Psoas muscle (tissue), 8 donors: ENCODE data around the gene COL4A2. TPM values are rescaled to one million over a fixed set of nuclear protein-coding genes. Genes with fewer than 3 reads are reported as not detected.
"Not testable (repeated sequence)": the region's sequence is repeated elsewhere in the genome, so short reads cannot be mapped to it uniquely, and the experiment has no call there.

Experiments used
- ATAC-seq, 4 donors: fragments of 200-7000 bp; cut with Tn5 transposase; one replicate each; pipeline ENCODE4 v1.9.1; 2020; ENCODE audit warnings: moderate library complexity in 3 of 4, mild to moderate bottlenecking in 2 of 4
- DNase-seq, 2 donors: peaks; one replicate each; pipeline ENCODE4 v3.0.0-alpha.2; 2020
- H3K27ac ChIP-seq: fragments of 200-600 bp; one replicate; pipeline ENCODE4 v1.8.0; 2022
- H3K27me3 ChIP-seq, 3 donors: fragments of 200-600 bp in 1 of 3; one replicate each; pipeline versions ENCODE4 v1.6.1 to v1.8.0; 2013 to 2022; ENCODE audit warnings: low read length in 2 of 3, mild to moderate bottlenecking in 2 of 3, moderate library complexity in 1 of 3; ENCODE audit not compliant: insufficient read depth in 3 of 3
- H3K36me3 ChIP-seq, 2 donors: fragments of 200-600 bp in 1 of 2; one replicate each; pipeline versions ENCODE4 v1.6.1 to v1.8.0; 2013 to 2022; ENCODE audit warnings: low read depth in 1 of 2, mild to moderate bottlenecking in 1 of 2, moderate library complexity in 1 of 2; ENCODE audit not compliant: insufficient read depth in 1 of 2
- H3K4me1 ChIP-seq: fragments of 200-600 bp; one replicate; pipeline ENCODE4 v1.8.0; 2022
- H3K4me3 ChIP-seq: fragments of 200-600 bp; one replicate; pipeline ENCODE4 v1.8.0; 2022; ENCODE audit warnings: mild to moderate bottlenecking
- H3K9me3 ChIP-seq: fragments of 200-600 bp; one replicate; pipeline ENCODE4 v1.8.0; 2022
- WGBS, 3 donors: extraction: QIAGEN DNeasy Blood & Tissue Kit; methylation state at CpG; one replicate each; pipeline versions ENCODE4 v1.1.6 to v1.1.7; 2013; 5-methylcytosine and 5-hydroxymethylcytosine counted together
- intact Hi-C, 2 donors: fragments of 100-400 bp; cut with DNase I; formaldehyde crosslinking; loops; one replicate each; pipeline versions ENCODE4 v1.11.0 to v1.14.2; 2022
- polyA plus RNA-seq, 3 donors: library from polyadenylated mRNA; stranded (reverse); fragments of 200-250 nt; gene quantifications; one replicate each; pipeline ENCODE4 v1.2.3, GENCODE V29; 2013
- total RNA-seq, 4 donors: library from RNA; stranded (reverse); fragmentation: NEBNext Ultra II Directional in 2 of 4; extraction: Animal tissue kit (Norgen Biotek cat#: 25700) in 2 of 4; gene quantifications; one replicate each; pipeline versions ENCODE4 v1.2.1 to v1.2.4, GENCODE V29; 2021 to 2023
- TF ChIP-seq, protein P1 (sequence below): fragments of 200-600 bp; IDR thresholded peaks from one replicate; pipeline ENCODE4 v1.8.0; 2022; ENCODE audit warnings: antibody characterized with exemption
- donor health status: healthy with polysubstance abuse.
- donor health status: DM: no; HTN: no; CAD: no; lungs with moderate emphysema.
- donor health status: Bipolar disorder and iron deficiency.
- donor health status: healthy.
- donor health status: DM: yes; HTN: yes; CAD: no.
- donor health status: DM: no; HTN: no; CAD: no.
- donor health status: DM: no; HTN: no; CAD: no.
- donor health status: DM: yes; HTN: yes; CAD: no.

Gene COL4A2
- total and polyA plus RNA-seq, 7 donors: 25.8 to 84.5 (median 57.8) TPM

DNA sequence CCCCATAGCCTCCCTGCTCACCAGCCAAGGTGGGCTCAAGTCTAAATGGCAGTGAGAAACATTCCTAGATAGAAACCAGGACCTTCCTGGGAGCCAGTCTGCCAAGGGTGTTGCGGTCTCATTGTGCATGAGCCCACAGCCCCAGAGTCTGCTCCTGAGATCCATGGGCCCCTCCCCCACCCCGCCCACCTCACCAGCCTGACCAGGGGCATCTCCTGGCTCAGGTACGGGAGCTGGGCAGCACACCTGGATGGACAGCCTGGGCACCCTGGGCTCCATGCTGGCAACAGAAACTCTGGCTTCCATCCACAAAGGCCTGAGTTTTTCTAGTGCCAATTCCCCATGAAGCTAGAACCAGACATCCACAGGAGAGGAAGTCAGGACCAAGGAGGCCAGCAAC, 188.8 kb downstream of the COL4A2 start:
- peaks cover 4 to 62% of the 10 kb centered on the region in 2 donors for H3K36me3 ChIP-seq
- no peak overlapping the region for H3K27ac ChIP-seq

DNA sequence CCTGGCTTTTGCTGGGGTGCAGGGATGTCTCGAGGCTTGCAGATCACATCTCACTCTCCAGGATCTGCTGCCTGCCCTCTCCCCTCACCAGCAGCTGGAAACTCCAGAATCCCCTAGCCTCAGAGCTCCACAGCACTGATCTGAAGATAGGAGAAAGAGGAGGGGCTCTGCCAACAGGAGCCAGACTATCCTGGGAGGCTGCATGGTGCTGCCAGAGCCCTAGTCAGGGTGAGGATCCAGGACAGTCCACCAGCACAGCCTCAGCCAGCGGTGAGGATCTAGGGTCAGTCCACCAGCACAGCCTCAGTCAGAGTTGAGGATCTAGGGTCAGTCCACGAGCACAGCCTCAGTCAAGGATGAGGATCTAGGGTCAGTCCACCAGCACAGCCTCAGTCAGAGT, 189.2 kb downstream of the COL4A2 start:
- TF ChIP-seq, protein P1, sequence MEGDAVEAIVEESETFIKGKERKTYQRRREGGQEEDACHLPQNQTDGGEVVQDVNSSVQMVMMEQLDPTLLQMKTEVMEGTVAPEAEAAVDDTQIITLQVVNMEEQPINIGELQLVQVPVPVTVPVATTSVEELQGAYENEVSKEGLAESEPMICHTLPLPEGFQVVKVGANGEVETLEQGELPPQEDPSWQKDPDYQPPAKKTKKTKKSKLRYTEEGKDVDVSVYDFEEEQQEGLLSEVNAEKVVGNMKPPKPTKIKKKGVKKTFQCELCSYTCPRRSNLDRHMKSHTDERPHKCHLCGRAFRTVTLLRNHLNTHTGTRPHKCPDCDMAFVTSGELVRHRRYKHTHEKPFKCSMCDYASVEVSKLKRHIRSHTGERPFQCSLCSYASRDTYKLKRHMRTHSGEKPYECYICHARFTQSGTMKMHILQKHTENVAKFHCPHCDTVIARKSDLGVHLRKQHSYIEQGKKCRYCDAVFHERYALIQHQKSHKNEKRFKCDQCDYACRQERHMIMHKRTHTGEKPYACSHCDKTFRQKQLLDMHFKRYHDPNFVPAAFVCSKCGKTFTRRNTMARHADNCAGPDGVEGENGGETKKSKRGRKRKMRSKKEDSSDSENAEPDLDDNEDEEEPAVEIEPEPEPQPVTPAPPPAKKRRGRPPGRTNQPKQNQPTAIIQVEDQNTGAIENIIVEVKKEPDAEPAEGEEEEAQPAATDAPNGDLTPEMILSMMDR: no peak
- no peak for DNase-seq
- WGBS, 3 donors: 89 to 100% (median 98%) methylated on average over 3 of the region's 3 CpGs
- Histone ChIP-seq H3K4me1 (peaks cover 5% of the 10 kb centered on the region), H3K4me3 (no peak overlapping the region), H3K9me3 (no peaks in the 10 kb centered on the region), H3K36me3 (peaks cover 4 to 60% of the 10 kb centered on the region in 2 donors), H3K27me3 (no peaks in the 10 kb centered on the region), H3K27ac (no peak overlapping the region)
- intact Hi-C loops: no loop called here
- no peak for ATAC-seq

More for the DNA sequence above, 188.8 kb downstream of the COL4A2 start:
- DNase-seq (no peak), ATAC-seq (no peak)
- Histone ChIP-seq H3K9me3 (no peaks in the 10 kb centered on the region), H3K27me3 (no peaks in the 10 kb centered on the region), H3K4me1 (peaks cover 5% of the 10 kb centered on the region), H3K4me3 (no peak overlapping the region)
- TF ChIP-seq, protein P1: no peak
- intact Hi-C loops: no loop called here
- whole genome bisulfite sequencing, 3 donors: 94 to 100% (median 100%) methylated on average over 3 of the region's 3 CpGs

DNA sequence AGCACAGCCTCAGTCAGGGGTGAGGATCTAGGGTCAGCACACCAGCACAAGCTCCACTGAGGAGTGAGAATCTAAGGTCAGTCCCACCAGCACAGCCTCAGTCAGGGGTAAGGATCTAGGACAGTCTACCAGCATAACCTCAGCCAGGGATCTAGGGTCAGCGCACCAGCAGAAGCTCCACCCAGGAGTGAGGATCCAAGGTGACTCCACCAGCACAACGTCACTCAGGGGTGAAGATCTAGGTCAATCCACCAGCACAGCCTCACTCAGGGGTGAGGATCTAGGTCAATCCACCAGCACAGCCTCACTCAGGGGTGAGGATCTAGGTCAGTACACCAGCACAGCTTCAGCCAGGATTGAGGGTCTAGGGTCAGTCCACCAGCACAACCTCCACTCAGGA, 189.9 kb downstream of the COL4A2 start:
- Histone ChIP-seq H3K27me3 (no peaks in the 10 kb centered on the region), H3K4me3 (no peak overlapping the region), H3K4me1 (peaks cover 5% of the 10 kb centered on the region), H3K9me3 (no peaks in the 10 kb centered on the region), H3K27ac (no peak overlapping the region), H3K36me3 (peaks cover 4 to 54% of the 10 kb centered on the region in 2 donors)
- DNase-seq (no peak), ATAC-seq (no peak)
- WGBS, 3 donors: 83 to 97% (median 96%) methylated on average over 2 of the region's 2 CpGs
- TF ChIP-seq, protein P1: no peak
- intact Hi-C loops: no loop called here

DNA sequence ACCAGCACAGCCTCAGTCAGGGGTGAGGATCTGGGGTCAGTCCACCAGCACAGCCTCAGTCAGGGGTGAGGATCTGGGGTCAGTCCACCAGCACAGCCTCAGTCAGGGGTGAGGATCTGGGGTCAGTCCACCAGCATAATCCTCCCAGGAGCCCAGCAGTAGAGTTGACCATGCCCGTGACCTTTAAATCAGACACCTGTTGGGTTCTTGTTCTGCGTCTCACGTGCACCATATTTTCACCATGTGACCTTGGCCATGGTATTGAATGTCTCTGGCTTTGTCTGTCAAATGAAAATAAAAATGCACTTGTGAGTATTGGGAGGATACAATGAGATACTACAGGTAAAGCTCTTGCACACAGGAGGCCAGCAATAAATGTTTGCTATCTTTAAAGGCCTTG, 190.8 kb downstream of the COL4A2 start:
- 41 to 75% (median 41%) methylated on average over 3 of the region's 3 CpGs for WGBS, 3 donors
- intact Hi-C loops, H3K27me3 ChIP-seq, H3K4me3 ChIP-seq, H3K9me3 ChIP-seq, DNase-seq, H3K4me1 ChIP-seq: not testable (repeated sequence)
- peak; percentile 65 to 77 (median 67) for ATAC-seq
- Histone ChIP-seq H3K36me3 (peaks cover 4 to 56% of the 10 kb centered on the region in 2 donors), H3K27ac (peak overlapping the region; percentile 75)

DNA sequence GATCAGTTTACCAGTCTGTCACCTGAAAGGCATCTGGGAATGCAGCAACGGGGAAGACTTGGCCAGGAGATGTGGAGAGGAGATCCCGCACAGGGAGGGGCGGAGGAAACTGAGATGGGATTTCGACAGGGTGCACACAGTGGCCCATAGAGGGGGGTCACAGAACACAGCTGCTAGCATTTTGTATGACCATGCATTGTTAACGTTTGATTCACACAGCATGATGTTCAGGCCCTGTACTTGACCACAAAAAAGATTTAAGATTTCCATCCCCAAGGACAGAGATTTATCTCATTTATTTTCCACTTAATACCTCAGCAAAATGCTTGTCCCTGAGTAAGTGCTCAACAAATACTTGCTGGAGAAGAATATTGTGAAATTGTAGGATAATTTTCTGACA, 191.2 kb downstream of the COL4A2 start:
- no peaks in the 10 kb centered on the region for H3K27me3 ChIP-seq
- TF ChIP-seq, protein P1: no peak
- intact Hi-C loops: no loop called here
- H3K4me1 ChIP-seq: peaks cover 5% of the 10 kb centered on the region
- 40 to 50% (median 47%) methylated on average over 5 of the region's 5 CpGs for WGBS, 3 donors
- peak overlapping the region; percentile 75 for H3K27ac ChIP-seq
- no peaks in the 10 kb centered on the region for H3K9me3 ChIP-seq
- peaks cover 4 to 57% of the 10 kb centered on the region in 2 donors for H3K36me3 ChIP-seq
- no peak overlapping the region for H3K4me3 ChIP-seq
- ATAC-seq (peak; percentile 95 to 97 (median 96)), DNase-seq (peak; percentile 58 to 80)
